ENCODE results near the gene DRC1.

DNA sequence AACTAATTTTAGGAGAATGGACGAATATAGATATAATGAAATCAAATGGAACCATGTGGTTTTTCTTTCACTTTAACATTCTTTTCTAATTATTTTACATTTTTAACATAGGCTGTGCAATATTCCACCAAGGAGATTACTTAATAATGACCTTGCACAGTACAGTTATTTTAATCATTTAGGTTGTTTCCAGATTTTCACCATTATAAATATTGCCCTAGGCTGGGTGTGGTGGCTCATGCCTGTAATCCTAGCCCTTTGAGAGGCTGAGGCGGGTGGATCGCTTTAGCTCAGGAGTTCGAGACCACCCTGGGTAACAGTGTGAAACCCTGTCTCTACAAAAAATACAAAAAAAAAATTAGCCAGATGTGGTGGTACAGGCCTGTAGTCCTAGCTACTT lies 14.5 kb upstream of the DRC1 start:
- TF ChIP-seq, protein P1, sequence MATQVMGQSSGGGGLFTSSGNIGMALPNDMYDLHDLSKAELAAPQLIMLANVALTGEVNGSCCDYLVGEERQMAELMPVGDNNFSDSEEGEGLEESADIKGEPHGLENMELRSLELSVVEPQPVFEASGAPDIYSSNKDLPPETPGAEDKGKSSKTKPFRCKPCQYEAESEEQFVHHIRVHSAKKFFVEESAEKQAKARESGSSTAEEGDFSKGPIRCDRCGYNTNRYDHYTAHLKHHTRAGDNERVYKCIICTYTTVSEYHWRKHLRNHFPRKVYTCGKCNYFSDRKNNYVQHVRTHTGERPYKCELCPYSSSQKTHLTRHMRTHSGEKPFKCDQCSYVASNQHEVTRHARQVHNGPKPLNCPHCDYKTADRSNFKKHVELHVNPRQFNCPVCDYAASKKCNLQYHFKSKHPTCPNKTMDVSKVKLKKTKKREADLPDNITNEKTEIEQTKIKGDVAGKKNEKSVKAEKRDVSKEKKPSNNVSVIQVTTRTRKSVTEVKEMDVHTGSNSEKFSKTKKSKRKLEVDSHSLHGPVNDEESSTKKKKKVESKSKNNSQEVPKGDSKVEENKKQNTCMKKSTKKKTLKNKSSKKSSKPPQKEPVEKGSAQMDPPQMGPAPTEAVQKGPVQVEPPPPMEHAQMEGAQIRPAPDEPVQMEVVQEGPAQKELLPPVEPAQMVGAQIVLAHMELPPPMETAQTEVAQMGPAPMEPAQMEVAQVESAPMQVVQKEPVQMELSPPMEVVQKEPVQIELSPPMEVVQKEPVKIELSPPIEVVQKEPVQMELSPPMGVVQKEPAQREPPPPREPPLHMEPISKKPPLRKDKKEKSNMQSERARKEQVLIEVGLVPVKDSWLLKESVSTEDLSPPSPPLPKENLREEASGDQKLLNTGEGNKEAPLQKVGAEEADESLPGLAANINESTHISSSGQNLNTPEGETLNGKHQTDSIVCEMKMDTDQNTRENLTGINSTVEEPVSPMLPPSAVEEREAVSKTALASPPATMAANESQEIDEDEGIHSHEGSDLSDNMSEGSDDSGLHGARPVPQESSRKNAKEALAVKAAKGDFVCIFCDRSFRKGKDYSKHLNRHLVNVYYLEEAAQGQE (IDR thresholded peaks at IDR 0.05), result no peak
- no peak for TF ChIP-seq EP300 (IDR thresholded peaks at IDR 0.05)
- TF ChIP-seq RFX5 (IDR thresholded peaks at IDR 0.05), result no peak
- TF ChIP-seq, protein P2, sequence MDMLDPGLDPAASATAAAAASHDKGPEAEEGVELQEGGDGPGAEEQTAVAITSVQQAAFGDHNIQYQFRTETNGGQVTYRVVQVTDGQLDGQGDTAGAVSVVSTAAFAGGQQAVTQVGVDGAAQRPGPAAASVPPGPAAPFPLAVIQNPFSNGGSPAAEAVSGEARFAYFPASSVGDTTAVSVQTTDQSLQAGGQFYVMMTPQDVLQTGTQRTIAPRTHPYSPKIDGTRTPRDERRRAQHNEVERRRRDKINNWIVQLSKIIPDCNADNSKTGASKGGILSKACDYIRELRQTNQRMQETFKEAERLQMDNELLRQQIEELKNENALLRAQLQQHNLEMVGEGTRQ (IDR thresholded peaks at IDR 0.05), result no peak
- TF ChIP-seq, protein P3, sequence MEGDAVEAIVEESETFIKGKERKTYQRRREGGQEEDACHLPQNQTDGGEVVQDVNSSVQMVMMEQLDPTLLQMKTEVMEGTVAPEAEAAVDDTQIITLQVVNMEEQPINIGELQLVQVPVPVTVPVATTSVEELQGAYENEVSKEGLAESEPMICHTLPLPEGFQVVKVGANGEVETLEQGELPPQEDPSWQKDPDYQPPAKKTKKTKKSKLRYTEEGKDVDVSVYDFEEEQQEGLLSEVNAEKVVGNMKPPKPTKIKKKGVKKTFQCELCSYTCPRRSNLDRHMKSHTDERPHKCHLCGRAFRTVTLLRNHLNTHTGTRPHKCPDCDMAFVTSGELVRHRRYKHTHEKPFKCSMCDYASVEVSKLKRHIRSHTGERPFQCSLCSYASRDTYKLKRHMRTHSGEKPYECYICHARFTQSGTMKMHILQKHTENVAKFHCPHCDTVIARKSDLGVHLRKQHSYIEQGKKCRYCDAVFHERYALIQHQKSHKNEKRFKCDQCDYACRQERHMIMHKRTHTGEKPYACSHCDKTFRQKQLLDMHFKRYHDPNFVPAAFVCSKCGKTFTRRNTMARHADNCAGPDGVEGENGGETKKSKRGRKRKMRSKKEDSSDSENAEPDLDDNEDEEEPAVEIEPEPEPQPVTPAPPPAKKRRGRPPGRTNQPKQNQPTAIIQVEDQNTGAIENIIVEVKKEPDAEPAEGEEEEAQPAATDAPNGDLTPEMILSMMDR (IDR thresholded peaks at IDR 0.05), result no peak
- no peak for TF ChIP-seq BHLHE40 (IDR thresholded peaks at IDR 0.05; ENCODE audit: low read depth, low read length)
- TF ChIP-seq JUNB (IDR thresholded peaks at IDR 0.05), result no peak
- no peak for TF ChIP-seq CHD4 (IDR thresholded peaks at IDR 0.05; ENCODE audit: borderline replicate concordance)
- no peak for TF ChIP-seq POLR2A (IDR thresholded peaks at IDR 0.05; ENCODE audit: low read length)
- TF ChIP-seq CEBPB (IDR thresholded peaks at IDR 0.05), result no peak
- no peak for TF ChIP-seq ESRRA (IDR thresholded peaks at IDR 0.05; ENCODE audit: borderline replicate concordance, low read length)
- no peak for TF ChIP-seq SMC3 (IDR thresholded peaks at IDR 0.05)
